GM23338 (cell line): ENCODE results near the gene NARS2. TPM values are rescaled to one million over a fixed set of nuclear protein-coding genes. Genes with fewer than 3 reads are reported as not detected.

Experiments used
- ATAC-seq: fragments of 200-7000 bp; cut with Tn5 transposase; 3 replicates; pipeline ENCODE4 v1.9.1; 2020
- DNase-seq: peaks from one replicate; pipeline ENCODE4 v3.0.0-alpha.2; 2015; ENCODE audit warnings: low spot score
- H2AFZ ChIP-seq: fragments of 200-600 bp; sonication (generic); 2 replicates; pipeline ENCODE4 v1.8.0; 2016; ENCODE audit warnings: antibody characterized with exemption, mild to moderate bottlenecking, moderate library complexity
- H3F3A ChIP-seq: fragments of 200-600 bp; sonication (generic); replicated peaks from 2 replicates; pipeline ENCODE4 v1.8.0; 2017; ENCODE audit warnings: antibody characterized with exemption, mixed run types, low read depth
- H3K27ac ChIP-seq: fragments of 200-600 bp; sonication (generic); 2 replicates; pipeline ENCODE4 v1.6.1; 2016; ENCODE audit warnings: low read depth
- H3K27me3 ChIP-seq: fragments of 200-600 bp; sonication (generic); 2 replicates; pipeline ENCODE4 v1.8.0; 2016; ENCODE audit warnings: mild to moderate bottlenecking, mixed run types, moderate library complexity; ENCODE audit not compliant: insufficient read depth
- H3K36me3 ChIP-seq: fragments of 200-600 bp; sonication (generic); 2 replicates; pipeline ENCODE4 v1.8.0; 2016; ENCODE audit warnings: mild to moderate bottlenecking; ENCODE audit not compliant: insufficient read depth
- H3K4me1 ChIP-seq: fragments of 200-600 bp; sonication (generic); 2 replicates; pipeline ENCODE4 v1.8.0; 2016; ENCODE audit warnings: mild to moderate bottlenecking, moderate library complexity; ENCODE audit not compliant: insufficient read depth
- H3K4me2 ChIP-seq: fragments of 200-600 bp; sonication (generic); 2 replicates; pipeline ENCODE4 v1.7.1; 2017; ENCODE audit warnings: mixed run types
- H3K4me3 ChIP-seq: fragments of 200-600 bp; sonication (generic); 2 replicates; pipeline ENCODE4 v1.6.1; 2016; ENCODE audit warnings: mixed run types
- H3K79me2 ChIP-seq: fragments of 200-600 bp; sonication (generic); replicated peaks from 2 replicates; pipeline ENCODE4 v1.8.0; 2017; ENCODE audit warnings: mild to moderate bottlenecking; ENCODE audit not compliant: insufficient read depth
- H3K9me2 ChIP-seq: fragments of 200-600 bp; sonication (generic); 2 replicates; pipeline ENCODE4 v1.8.0; 2017; ENCODE audit not compliant: insufficient read depth
- H4K20me1 ChIP-seq: fragments of 200-600 bp; sonication (generic); replicated peaks from 2 replicates; pipeline ENCODE4 v1.8.0; 2017; ENCODE audit warnings: mild to moderate bottlenecking; ENCODE audit not compliant: insufficient read depth
- H3K27ac Mint-ChIP-seq: 2 replicates; pipeline ENCODE4 v1.8.0; 2020; ENCODE audit warnings: inconsistent platforms, mild to moderate bottlenecking, moderate library complexity, mixed read lengths
- H3K27me3 Mint-ChIP-seq: 3 replicates; pipeline ENCODE4 v1.8.0; 2022; ENCODE audit warnings: low read depth, mild to moderate bottlenecking, moderate library complexity, mixed read lengths, inconsistent platforms; ENCODE audit not compliant: insufficient read depth, poor library complexity
- H3K36me3 Mint-ChIP-seq: 3 replicates; pipeline ENCODE4 v1.8.0; 2021; ENCODE audit warnings: low read depth, mild to moderate bottlenecking, inconsistent platforms, moderate library complexity, mixed read lengths
- H3K4me1 Mint-ChIP-seq: 3 replicates; pipeline ENCODE4 v1.8.0; 2020; ENCODE audit warnings: mild to moderate bottlenecking, inconsistent platforms, mixed read lengths
- H3K4me3 Mint-ChIP-seq: 3 replicates; pipeline ENCODE4 v1.8.0; 2021; ENCODE audit warnings: moderate library complexity, mild to moderate bottlenecking, inconsistent platforms, mixed read lengths
- H3K9me3 Mint-ChIP-seq: 3 replicates; pipeline ENCODE4 v1.8.0; 2020; ENCODE audit warnings: moderate library complexity, mild to moderate bottlenecking, inconsistent platforms, mixed read lengths
- CREB1 ChIP-seq: fragments of 250-450 bp; sonication (Bioruptor Pico); IDR thresholded peaks from 2 replicates; pipeline ENCODE4 v1.5.0; 2020; ENCODE audit warnings: low read depth, mild to moderate bottlenecking, moderate library complexity
- CTCF ChIP-seq, 2 experiments: fragments of 200-600 bp in 1 of 2; sonication (generic) in 1 of 2; conservative IDR thresholded peaks; 2 replicates each; pipeline versions ENCODE4 v1.5.1 to v1.6.1; 2016 to 2017; ENCODE audit warnings: antibody characterized with exemption in 2 of 2, low read depth in 2 of 2, mild to moderate bottlenecking in 2 of 2, moderate library complexity in 1 of 2
- ETS1 ChIP-seq: IDR thresholded peaks from 2 replicates; pipeline ENCODE4 v1.6.1; 2016; ENCODE audit warnings: antibody characterized with exemption
- EZH2 ChIP-seq: fragments of 200-600 bp; sonication (generic); IDR thresholded peaks from one replicate; pipeline ENCODE4 v1.8.0; 2017; ENCODE audit warnings: antibody characterized with exemption, mild to moderate bottlenecking, low read depth; ENCODE audit not compliant: unreplicated experiment
- EZH2phosphoT487 ChIP-seq: fragments of 200-600 bp; sonication (generic); IDR thresholded peaks from one replicate; pipeline ENCODE4 v1.8.1; 2018; ENCODE audit warnings: antibody characterized with exemption; ENCODE audit not compliant: unreplicated experiment
- JUNB ChIP-seq: IDR thresholded peaks from one replicate; pipeline ENCODE4 v1.6.1; 2016; ENCODE audit warnings: antibody characterized with exemption; ENCODE audit not compliant: unreplicated experiment
- NANOG ChIP-seq: IDR thresholded peaks from 2 replicates; pipeline ENCODE4 v1.6.1; 2016; ENCODE audit warnings: antibody characterized with exemption, borderline replicate concordance
- POLR2AphosphoS5 ChIP-seq: IDR thresholded peaks from 2 replicates; pipeline ENCODE4 v1.6.1; 2016; ENCODE audit warnings: antibody characterized with exemption, low read depth
- REST ChIP-seq: IDR thresholded peaks from one replicate; pipeline ENCODE4 v1.6.1; 2018; ENCODE audit warnings: antibody characterized with exemption; ENCODE audit not compliant: unreplicated experiment
- STAT1 ChIP-seq: IDR thresholded peaks from one replicate; pipeline ENCODE4 v1.6.1; 2016; ENCODE audit warnings: antibody characterized with exemption; ENCODE audit not compliant: unreplicated experiment
- ZNF114 ChIP-seq: fragments of 250-450 bp; sonication (Bioruptor Pico); IDR thresholded peaks from 2 replicates; pipeline ENCODE4 v1.5.0; 2020; ENCODE audit warnings: mild to moderate bottlenecking, moderate library complexity
- ZNF331 ChIP-seq: fragments of 250-450 bp; sonication (Bioruptor Pico); IDR thresholded peaks from 2 replicates; pipeline ENCODE4 v1.5.0; 2020; ENCODE audit warnings: low read depth, mild to moderate bottlenecking, moderate library complexity
- ZNF462 ChIP-seq: fragments of 250-450 bp; sonication (Bioruptor Pico); IDR thresholded peaks from 2 replicates; pipeline ENCODE4 v1.5.0; 2020; ENCODE audit warnings: mild to moderate bottlenecking, moderate library complexity
- polyA plus RNA-seq: library from polyadenylated mRNA; unstranded; fragments of >200 nt; fragmentation: Nextera tagmentation; extraction: Ambion mirVana; gene quantifications from 2 replicates; pipeline ENCODE4 v1.2.1, GENCODE V29; 2016
- total RNA-seq: library from RNA; depleted of rRNA; stranded (reverse); fragments of >200 nt; shearing (Covaris generic); gene quantifications from 2 replicates; pipeline ENCODE4 v1.2.3, GENCODE V29; 2014

NARS2 gene
- total and polyA plus RNA-seq, 2 experiments from 2014 or later: 45.7 to 62.0 TPM

DNA sequence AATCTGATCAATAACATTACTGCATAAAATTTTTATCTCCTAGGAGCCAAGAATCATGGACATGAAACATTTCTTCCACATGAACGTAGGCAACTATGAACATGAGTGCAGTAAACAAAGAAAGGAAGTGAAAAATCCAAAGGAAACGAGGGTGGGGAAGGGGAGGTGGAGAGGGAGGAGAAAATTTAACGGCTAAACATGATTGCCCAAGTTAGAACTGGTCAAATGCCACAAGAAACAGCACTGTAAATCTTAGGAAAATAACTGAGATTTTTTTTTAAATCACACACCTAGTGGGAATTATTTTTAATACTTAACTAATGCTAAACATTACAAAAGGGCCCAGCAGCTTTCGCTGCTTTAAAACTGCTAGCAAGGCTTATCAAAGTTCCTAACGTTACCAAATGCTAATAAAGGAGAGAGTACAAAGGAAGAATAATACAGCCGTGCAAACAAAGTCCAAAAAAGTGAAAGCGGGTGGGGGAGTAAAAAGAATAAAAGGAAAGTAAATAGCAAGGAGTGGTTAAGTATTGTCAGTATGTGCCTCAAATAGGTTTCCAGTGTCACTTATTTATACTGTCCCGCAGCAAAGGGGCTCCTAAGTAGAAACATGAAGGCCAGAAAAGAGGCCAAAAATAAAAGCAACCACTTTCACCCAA lies 13.7 kb downstream of the NARS2 start:
- Histone ChIP-seq H3K4me1 (peaks cover 31% of the 10 kb centered on the region), H3K9me2 (no peaks in the 10 kb centered on the region), H3F3A (0 out of 2 replicates have a peak, but pooled peaks cover under 1% of the 10 kb centered on the region), H3K79me2 (peaks cover 58% of the 10 kb centered on the region), H3K27me3 (no peaks in the 10 kb centered on the region), H3K27ac (no peak overlapping the region), H3K36me3 (peaks cover 10% of the 10 kb centered on the region; the same call in 1 of the 2 replicates), H2AFZ (no peak overlapping the region), H3K4me3 (no peak overlapping the region), H3K4me2 (peak overlapping the region; percentile 47; the same call in 1 of the 2 replicates), H4K20me1 (no peaks in the 10 kb centered on the region; the same call in 1 of the 2 replicates)
- Mint-ChIP-seq H3K9me3 (no peaks in the 10 kb centered on the region), H3K36me3 (peaks cover 24% of the 10 kb centered on the region), H3K27ac (peak overlapping the region; percentile 45), H3K4me1 (peaks cover 38% of the 10 kb centered on the region), H3K4me3 (no peak overlapping the region), H3K27me3 (no peaks in the 10 kb centered on the region)
- ATAC-seq (no peak), DNase-seq (no peak)
- TF ChIP-seq CREB1 (CRISPR knock-in tag): no peak
- TF ChIP-seq JUNB: no peak
- TF ChIP-seq ZNF331 (CRISPR knock-in tag): no peak
- no peak for TF ChIP-seq ZNF462 (CRISPR knock-in tag)
- no peak for TF ChIP-seq ETS1
- TF ChIP-seq REST: no peak
- TF ChIP-seq NANOG: no peak
- no peak for TF ChIP-seq POLR2AphosphoS5
- no peak for TF ChIP-seq EZH2
- no peak for TF ChIP-seq EZH2phosphoT487
- TF ChIP-seq CTCF (conservative IDR thresholded peaks at IDR 0.05; ENCODE audit: low read depth in 2 of 2): no peak
- no peak for TF ChIP-seq ZNF114
- no peak for TF ChIP-seq STAT1
